Activated CD4-positive, alpha-beta memory T cell treated with anti-CD3 and anti-CD28 coated beads for 36 hours (primary cell): ENCODE results near the gene BCL7A. TPM values are rescaled to one million over a fixed set of nuclear protein-coding genes. Genes with fewer than 3 reads are reported as not detected.

Experiments used
- CTCF ChIA-PET: fragments of 350-600 bp; sonication (Branson Sonifier 250); formaldehyde crosslinking; loops from one replicate; lab custom pipeline; 2021; ENCODE audit warnings: antibody characterized with exemption, inconsistent platforms; lab: Charles Lee
- POLR2A ChIA-PET: fragments of 350-600 bp; sonication (Branson Sonifier 250); formaldehyde crosslinking; loops from one replicate; lab custom pipeline; 2021; ENCODE audit warnings: antibody characterized with exemption; lab: Charles Lee
- DNase-seq: peaks from one replicate; pipeline ENCODE4 v3.0.0-alpha.2; 2020
- H3K27ac Mint-ChIP-seq: one replicate; pipeline ENCODE4 v1.8.0; 2021; ENCODE audit warnings: mixed read lengths
- H3K27me3 Mint-ChIP-seq: one replicate; pipeline ENCODE4 v1.8.0; 2021; ENCODE audit warnings: mixed read lengths
- H3K36me3 Mint-ChIP-seq: one replicate; pipeline ENCODE4 v1.8.0; 2021; ENCODE audit warnings: mixed read lengths
- H3K4me1 Mint-ChIP-seq: one replicate; pipeline ENCODE4 v1.8.0; 2021; ENCODE audit warnings: low read depth, mixed read lengths
- H3K4me3 Mint-ChIP-seq: one replicate; pipeline ENCODE4 v1.8.0; 2021; ENCODE audit warnings: mild to moderate bottlenecking, mixed read lengths
- H3K9me3 Mint-ChIP-seq: one replicate; pipeline ENCODE4 v1.8.0; 2021; ENCODE audit warnings: mixed read lengths
- intact Hi-C: fragments of 100-400 bp; cut with micrococcal nuclease; formaldehyde crosslinking; loops from one replicate; pipeline ENCODE4 v1.15.1; 2023
- total RNA-seq, 2 experiments: library from RNA; stranded (reverse); gene quantifications; one replicate each; pipeline ENCODE4 v1.2.3, GENCODE V29; 2021

The BCL7A gene
- total RNA-seq, 2 experiments from 2014 or later: 3.6 to 4.0 TPM

GRCh38 chr12:122082621-122083356 is 61.1 kb downstream of the BCL7A start:
- Mint-ChIP-seq H3K4me3 (peak overlapping the region; percentile 30), H3K4me1 (peaks cover 64% of the 10 kb centered on the region), H3K9me3 (no peaks in the 10 kb centered on the region), H3K27me3 (no peaks in the 10 kb centered on the region), H3K36me3 (peaks cover 10% of the 10 kb centered on the region), H3K27ac (peak overlapping the region; percentile 43)
- intact Hi-C loops: loop anchor here (5.0 kb wide), 2 partner anchors 40 to 290 kb away; partner anchors contain the start of gene RHOF
- peak; percentile 39 for DNase-seq
- CTCF ChIA-PET: interaction anchor here (0.9 to 3.8 kb wide), 6 partner anchors 20 to 48 kb away, joined by 3 to 34 read pairs (median 4); no protein-coding TSS in a partner anchor
- POLR2A ChIA-PET: interaction anchor here (1.3 kb wide), 1 partner anchor 15 kb away, joined by 4 read pairs; no protein-coding TSS in a partner anchor

GRCh38 chr12:122084857-122085405 is 63.2 kb downstream of the BCL7A start:
- H3K4me1 Mint-ChIP-seq: peaks cover 72% of the 10 kb centered on the region

GRCh38 chr12:122085591-122085990 is 63.9 kb downstream of the BCL7A start:
- intact Hi-C loops: no loop called here
- POLR2A ChIA-PET: no interaction called here
- H3K9me3 Mint-ChIP-seq: no peaks in the 10 kb centered on the region
- CTCF ChIA-PET: interaction anchor here (0.7 kb wide), 2 partner anchors 37 to 1114 kb away, joined by 3 read pairs; no protein-coding TSS in a partner anchor
- H3K27ac Mint-ChIP-seq: no peak overlapping the region
- H3K27me3 Mint-ChIP-seq: no peaks in the 10 kb centered on the region
- H3K4me3 Mint-ChIP-seq: no peak overlapping the region
- H3K36me3 Mint-ChIP-seq: peaks cover 10% of the 10 kb centered on the region
- H3K4me1 Mint-ChIP-seq: peaks cover 66% of the 10 kb centered on the region
- DNase-seq: no peak

More at GRCh38 chr12:122084857-122085405, 63.2 kb downstream of the BCL7A start:
- H3K36me3 Mint-ChIP-seq: peaks cover 10% of the 10 kb centered on the region
- no peak overlapping the region for H3K4me3 Mint-ChIP-seq
- ChIA-PET POLR2A (no interaction called here), CTCF (interaction anchor here (0.7 kb wide), 2 partner anchors 38 to 1113 kb away, joined by 3 read pairs; no protein-coding TSS in a partner anchor)
- DNase-seq: no peak
- no peaks in the 10 kb centered on the region for H3K27me3 Mint-ChIP-seq
- H3K27ac Mint-ChIP-seq: no peak overlapping the region
- intact Hi-C loops: loop anchor here (5.0 kb wide), 2 partner anchors 37 to 293 kb away; partner anchors contain the start of gene RHOF
- H3K9me3 Mint-ChIP-seq: no peaks in the 10 kb centered on the region

- Mint-ChIP-seq H3K27me3 (no peaks in the 10 kb centered on the region), H3K27ac (no peak overlapping the region), H3K9me3 (no peaks in the 10 kb centered on the region), H3K4me3 (no peak overlapping the region), H3K4me1 (peaks cover 69% of the 10 kb centered on the region), H3K36me3 (peaks cover 12% of the 10 kb centered on the region)
- CTCF ChIA-PET: no interaction called here
- POLR2A ChIA-PET: interaction anchor here (3.2 kb wide), 1 partner anchor 12 kb away, joined by 12 read pairs; no protein-coding TSS in a partner anchor
- DNase-seq: no peak
- intact Hi-C loops: no loop called here
Observed at GRCh38 chr12:122086116-122086515, 64.4 kb downstream of the BCL7A start.

- intact Hi-C loops: no loop called here
- ChIA-PET CTCF (interaction anchor here (1.1 kb wide), 1 partner anchor 37 kb away, joined by 3 read pairs; no protein-coding TSS in a partner anchor), POLR2A (interaction anchor here (3.2 kb wide), 1 partner anchor 12 kb away, joined by 12 read pairs; no protein-coding TSS in a partner anchor)
- Mint-ChIP-seq H3K27me3 (no peaks in the 10 kb centered on the region), H3K4me1 (peaks cover 69% of the 10 kb centered on the region), H3K4me3 (no peak overlapping the region), H3K9me3 (no peaks in the 10 kb centered on the region), H3K27ac (no peak overlapping the region), H3K36me3 (peaks cover 12% of the 10 kb centered on the region)
- DNase-seq: no peak
Observed at GRCh38 chr12:122086641-122087285, 65.1 kb downstream of the BCL7A start.

- Mint-ChIP-seq H3K4me1 (peaks cover 61% of the 10 kb centered on the region), H3K9me3 (no peaks in the 10 kb centered on the region), H3K27ac (no peak overlapping the region), H3K27me3 (no peaks in the 10 kb centered on the region), H3K36me3 (peaks cover 12% of the 10 kb centered on the region), H3K4me3 (no peak overlapping the region)
- no peak for DNase-seq
- ChIA-PET CTCF (interaction anchor here (1.1 to 1.4 kb wide), 4 partner anchors 35 to 43 kb away, joined by 3 to 6 read pairs (median 4); no protein-coding TSS in a partner anchor), POLR2A (interaction anchor here (3.2 kb wide), 1 partner anchor 11 kb away, joined by 12 read pairs; no protein-coding TSS in a partner anchor)
- intact Hi-C loops: no loop called here
Observed at GRCh38 chr12:122087431-122088178, 65.9 kb downstream of the BCL7A start.

- no peak for DNase-seq
- POLR2A ChIA-PET: interaction anchor here (0.8 to 3.2 kb wide), 3 partner anchors 10 to 18 kb away, joined by 4 to 12 read pairs (median 4); no protein-coding TSS in a partner anchor
- Mint-ChIP-seq H3K27me3 (no peaks in the 10 kb centered on the region), H3K4me3 (no peak overlapping the region), H3K27ac (no peak overlapping the region), H3K9me3 (no peaks in the 10 kb centered on the region), H3K4me1 (peaks cover 55% of the 10 kb centered on the region), H3K36me3 (peaks cover 12% of the 10 kb centered on the region)
- intact Hi-C loops: no loop called here
- CTCF ChIA-PET: interaction anchor here (0.8 to 2.2 kb wide), 6 partner anchors 10 to 43 kb away, joined by 3 to 6 read pairs (median 4); no protein-coding TSS in a partner anchor
Observed at GRCh38 chr12:122088179-122088810, 66.6 kb downstream of the BCL7A start.

GRCh38 chr12:122089077-122089476 is 67.4 kb downstream of the BCL7A start:
- peaks cover 49% of the 10 kb centered on the region for H3K4me1 Mint-ChIP-seq
- H3K4me3 Mint-ChIP-seq: no peak overlapping the region
- ChIA-PET CTCF (interaction anchor here (0.7 to 2.2 kb wide), 7 partner anchors 9 to 308 kb away, joined by 3 to 6 read pairs (median 4); partner anchors contain the start of gene MLXIP), POLR2A (interaction anchor here (1.0 to 3.2 kb wide), 2 partner anchors 9 to 17 kb away, joined by 4 to 12 read pairs; no protein-coding TSS in a partner anchor)
- intact Hi-C loops: no loop called here
- DNase-seq: no peak
- no peaks in the 10 kb centered on the region for H3K27me3 Mint-ChIP-seq
- peaks cover 8% of the 10 kb centered on the region for H3K36me3 Mint-ChIP-seq
- H3K27ac Mint-ChIP-seq: no peak overlapping the region
- H3K9me3 Mint-ChIP-seq: no peaks in the 10 kb centered on the region

- H3K27ac Mint-ChIP-seq: no peak overlapping the region
- ChIA-PET POLR2A (interaction anchor here (0.7 kb wide), 1 partner anchor 15 kb away, joined by 3 read pairs; no protein-coding TSS in a partner anchor), CTCF (interaction anchor here (1.8 kb wide), 1 partner anchor 32 kb away, joined by 12 read pairs; no protein-coding TSS in a partner anchor)
- H3K36me3 Mint-ChIP-seq: peaks cover 2% of the 10 kb centered on the region
- no peak overlapping the region for H3K4me3 Mint-ChIP-seq
- peaks cover 44% of the 10 kb centered on the region for H3K4me1 Mint-ChIP-seq
- no peaks in the 10 kb centered on the region for H3K9me3 Mint-ChIP-seq
- no peak for DNase-seq
- H3K27me3 Mint-ChIP-seq: no peaks in the 10 kb centered on the region
- intact Hi-C loops: no loop called here
Observed at GRCh38 chr12:122090759-122091515, 69.3 kb downstream of the BCL7A start.
